Measurements from ENCODE around the gene ERI3.
A peak's percentile ranks its signal among the peaks of the same experiment; 100 is the strongest.
"Not testable (repeated sequence)": the region's sequence is repeated elsewhere in the genome, so short reads cannot be mapped to it uniquely, and the experiment has no call there.

Gene ERI3

GRCh38 chr1:44229435-44230167, 125.5 kb downstream of the ERI3 start:
- no peak for DNase-seq

GRCh38 chr1:44228218-44228617, 126.8 kb downstream of the ERI3 start:
- DNase-seq = no peak

- DNase-seq = no peak
Observed at GRCh38 chr1:44227211-44227610, 127.8 kb downstream of the ERI3 start.

- DNase-seq = no peak
Observed at GRCh38 chr1:44225761-44226160, 129.3 kb downstream of the ERI3 start.

GRCh38 chr1:44223187-44223610, 131.9 kb downstream of the ERI3 start:
- no peak for DNase-seq

- DNase-seq = no peak
Observed at GRCh38 chr1:44222397-44223186, 132.5 kb downstream of the ERI3 start.

GRCh38 chr1:44221769-44222168, 133.3 kb downstream of the ERI3 start:
- DNase-seq = no peak

- no peak for DNase-seq
Observed at GRCh38 chr1:44220755-44221154, 134.3 kb downstream of the ERI3 start.

GRCh38 chr1:44220001-44220751, 134.9 kb downstream of the ERI3 start:
- DNase-seq = no peak

GRCh38 chr1:44219301-44219626, 135.8 kb downstream of the ERI3 start:
- DNase-seq = no peak

- DNase-seq = no peak
Observed at GRCh38 chr1:44218503-44219300, 136.4 kb downstream of the ERI3 start.

GRCh38 chr1:44217809-44218410, 137.1 kb downstream of the ERI3 start:
- DNase-seq = peak; percentile 77

GRCh38 chr1:44213222-44214112, 141.6 kb downstream of the ERI3 start, which contains the start of gene DMAP1:
DMAP1 (plus strand) TSS chr1:44213471; CDS start chr1:44213754, 283 bp downstream.
- peak; percentile 92 for DNase-seq

- no peak for DNase-seq
Observed at GRCh38 chr1:44212355-44213221, 142.5 kb downstream of the ERI3 start.

- DNase-seq = no peak
Observed at GRCh38 chr1:44210595-44210994, 144.5 kb downstream of the ERI3 start.

- no peak for DNase-seq
Observed at GRCh38 chr1:44208226-44208625, 146.8 kb downstream of the ERI3 start.

- not testable (repeated sequence) for DNase-seq
Observed at GRCh38 chr1:44206545-44206944, 148.5 kb downstream of the ERI3 start.

- no peak for DNase-seq
Observed at GRCh38 chr1:44200336-44200735, 154.7 kb downstream of the ERI3 start.

GRCh38 chr1:44174630-44175029, 180.4 kb downstream of the ERI3 start:
- no peak for DNase-seq
